ENCODE measurements around the gene TBX18. TPM values are rescaled to one million over a fixed set of nuclear protein-coding genes. Genes with fewer than 3 reads are reported as not detected.

TBX18 gene
- total and polyA plus RNA-seq, 2 of the 4 experiments (the other 2 are of a cell fraction): 0.86 to 1.3 TPM

- Histone ChIP-seq H2AK5ac (ENCODE audit: low read depth, low read length) (no peak overlapping the region), H3K27me3 (ENCODE audit: control insufficient read depth, insufficient read depth, low read length) (no peaks in the 10 kb centered on the region), H3K14ac (replicated peaks; ENCODE audit: low read depth, low read length) (peak overlapping the region; percentile 60; the same call in 1 of the 2 replicates), H3K4me1 (ENCODE audit: control insufficient read depth, insufficient read depth, low read length) (peaks cover 3% of the 10 kb centered on the region), H3K18ac (ENCODE audit: low read depth, low read length) (peak overlapping the region; percentile 36; the same call in 1 of the 2 replicates), H3K4me2 (ENCODE audit: low read depth, low read length) (0 out of 2 replicates have a peak overlapping the region, but pooled peaks have one; percentile 39), H3K56ac (ENCODE audit: extremely low read depth, insufficient read depth, low read length) (no peak overlapping the region), H3K4me3 (ENCODE audit: insufficient read depth, low read depth, low read length) (no peak overlapping the region), H3K79me1 (ENCODE audit: low read depth in 1 of 2, low read length in 2 of 2) (no peaks in the 10 kb centered on the region), H4K5ac (ENCODE audit: low read depth, low read length) (no peak overlapping the region), H4K8ac (ENCODE audit: low read depth in 2 of 2, low read length in 2 of 2) (no peak overlapping the region), H2AFZ (replicated peaks; ENCODE audit: low read length, poor library complexity) (peak overlapping the region; percentile 46), H2BK5ac (ENCODE audit: low read depth, low read length, poor library complexity, severe bottlenecking) (peak overlapping the region; percentile 40), H2BK120ac (ENCODE audit: low read depth, low read length) (peak overlapping the region; percentile 26; the same call in 1 of the 2 replicates), H2BK15ac (ENCODE audit: low read depth, low read length) (no peak overlapping the region), H2AK9ac (replicated peaks; ENCODE audit: low read depth, low read length, poor library complexity) (no peak overlapping the region), H2BK20ac (ENCODE audit: low read depth, low read length) (peak overlapping the region; percentile 26; the same call in 1 of the 2 replicates), H3K4ac (ENCODE audit: low read depth, low read length) (no peak overlapping the region), H3K9ac (ENCODE audit: low read depth, low read length) (no peak overlapping the region), H3K9me1 (ENCODE audit: insufficient read depth, low read length) (0 out of 2 replicates have a peak, but pooled peaks cover 3% of the 10 kb centered on the region), H4K20me1 (ENCODE audit: insufficient read depth, low read length) (no peaks in the 10 kb centered on the region), H3K36me3 (ENCODE audit: control insufficient read depth, insufficient read depth, low read length) (no peaks in the 10 kb centered on the region), H3K9me3 (ENCODE audit: control insufficient read depth, insufficient read depth, low read length) (no peaks in the 10 kb centered on the region), H3K23ac (ENCODE audit: low read depth, low read length) (no peak overlapping the region), H3K27ac (ENCODE audit: insufficient read depth, low read length) (peak overlapping the region; percentile 22; the same call in 1 of the 2 replicates), H4K91ac (ENCODE audit: insufficient read depth, low read depth, low read length) (no peak overlapping the region)
- no TSS peak for BruUV-seq (replicated peaks)
- ATAC-seq (ENCODE audit: low read depth) (peak; percentile 56), DNase-seq (peak; percentile 18)
- intact Hi-C loops (cut with micrococcal nuclease) (no loop called here), in situ Hi-C loops (cut with MboI; ENCODE audit: low sequenced_read_pairs) (no loop called here), dilution Hi-C loops (cut with HindIII; ENCODE audit: low sequenced_read_pairs, unreplicated experiment) (no loop called here)
- ChIA-PET POLR2A (ENCODE audit: unreplicated experiment) (no interaction called here), CTCF (no interaction called here)
- TF ChIP-seq CEBPB (IDR thresholded peaks at IDR 0.05; ENCODE audit: low read depth, low read length): no peak
- TF ChIP-seq CHD1 (IDR thresholded peaks at IDR 0.05; ENCODE audit: low read depth, low read length): no peak
- TF ChIP-seq MXI1 (IDR thresholded peaks at IDR 0.05; ENCODE audit: borderline replicate concordance, low read depth, low read length): no peak
- TF ChIP-seq RAD21 (IDR thresholded peaks at IDR 0.05; ENCODE audit: low read length): no peak
- TF ChIP-seq USF2 (IDR thresholded peaks at IDR 0.05; ENCODE audit: low read depth, low read length): no peak
- no peak for TF ChIP-seq SMC3 (IDR thresholded peaks at IDR 0.05; ENCODE audit: low read depth, low read length)
- no CpG with 5 or more reads among the region's 4 CpGs for WGBS, 2 experiments (ENCODE audit: extremely low coverage in 2 of 2, insufficient read length in 1 of 2)
These were observed 123.3 kb downstream of the TBX18 start for GRCh38 chr6:84641076-84641475.
